Karpas-422 (cell line): ENCODE measurements around the gene CTNND2. TPM values are rescaled to one million over a fixed set of nuclear protein-coding genes. Genes with fewer than 3 reads are reported as not detected.

Experiments
- DNase-seq: peaks from one replicate; pipeline ENCODE4 v3.0.0-alpha.2; 2015
- H2AFZ ChIP-seq: fragments of 200-600 bp; sonication (generic); 2 replicates; pipeline ENCODE4 v1.6.1; 2014; ENCODE audit warnings: antibody characterized with exemption, low read length, mixed read lengths
- H3K27ac ChIP-seq: fragments of 200-600 bp; sonication (generic); 2 replicates; pipeline ENCODE4 v1.5.1; 2014; ENCODE audit warnings: mild to moderate bottlenecking, low read length, moderate library complexity
- H3K27me3 ChIP-seq: fragments of 200-600 bp; sonication (generic); 2 replicates; pipeline ENCODE4 v1.6.1; 2014; ENCODE audit warnings: low read length, mixed read lengths
- H3K36me3 ChIP-seq: fragments of 200-600 bp; sonication (generic); 2 replicates; pipeline ENCODE4 v1.6.1; 2014; ENCODE audit warnings: low read length, mixed read lengths; ENCODE audit not compliant: insufficient read depth
- H3K4me1 ChIP-seq: fragments of 200-600 bp; sonication (generic); 2 replicates; pipeline ENCODE4 v1.6.1; 2014; ENCODE audit warnings: mild to moderate bottlenecking, low read length, mixed read lengths
- H3K4me2 ChIP-seq: fragments of 200-600 bp; sonication (generic); 2 replicates; pipeline ENCODE4 v1.6.1; 2014; ENCODE audit warnings: low read length, low read depth, mild to moderate bottlenecking; ENCODE audit not compliant: poor library complexity, severe bottlenecking
- H3K4me3 ChIP-seq: fragments of 200-600 bp; sonication (generic); 2 replicates; pipeline ENCODE4 v1.5.1; 2014; ENCODE audit warnings: mild to moderate bottlenecking, antibody characterized with exemption, low read length, mixed read lengths
- H3K79me2 ChIP-seq: fragments of 200-600 bp; sonication (generic); 2 replicates; pipeline ENCODE4 v1.6.1; 2014; ENCODE audit warnings: mild to moderate bottlenecking, low read length, mixed read lengths
- H3K9ac ChIP-seq: fragments of 200-600 bp; sonication (generic); 2 replicates; pipeline ENCODE4 v1.6.0; 2014; ENCODE audit warnings: low read length
- H3K9me2 ChIP-seq: fragments of 200-600 bp; sonication (generic), shearing (Covaris generic); replicated peaks from 2 replicates; pipeline ENCODE4 v1.6.0; 2014; ENCODE audit warnings: mild to moderate bottlenecking, low read length, moderate library complexity; ENCODE audit not compliant: insufficient read depth
- H3K9me3 ChIP-seq: fragments of 300-700, 200-600 bp; sonication (generic); 2 replicates; pipeline ENCODE4 v1.6.1; 2014; ENCODE audit warnings: low read length, mixed read lengths
- H4K20me1 ChIP-seq: fragments of 200-600 bp; sonication (generic); 2 replicates; pipeline ENCODE4 v1.6.1; 2014; ENCODE audit warnings: mild to moderate bottlenecking, antibody characterized with exemption, low read length, low read depth; ENCODE audit not compliant: insufficient read depth
- total RNA-seq: library from RNA; depleted of rRNA; stranded (reverse); fragments of >200 nt; shearing (Covaris generic); gene quantifications from 2 replicates; pipeline ENCODE4 v1.2.3, GENCODE V29; 2014; ENCODE audit warnings: low replicate concordance

CTNND2 gene
- total RNA-seq, 1 experiment from 2014 or later, result not detected

- Histone ChIP-seq H3K27me3 (no peaks in the 10 kb centered on the region), H3K4me2 (no peak overlapping the region), H3K9me2 (no peaks in the 10 kb centered on the region), H3K36me3 (no peaks in the 10 kb centered on the region), H2AFZ (no peak overlapping the region), H3K4me1 (no peaks in the 10 kb centered on the region), H3K4me3 (no peak overlapping the region), H4K20me1 (no peaks in the 10 kb centered on the region), H3K79me2 (no peaks in the 10 kb centered on the region), H3K9ac (no peak overlapping the region), H3K9me3 (no peaks in the 10 kb centered on the region), H3K27ac (no peak overlapping the region)
- no peak for DNase-seq
Measured at GRCh38 chr5:10936081-10936855, 968.0 kb downstream of the CTNND2 start.

GRCh38 chr5:10935536-10935935 is 968.7 kb downstream of the CTNND2 start:
- no peaks in the 10 kb centered on the region for H3K27me3 ChIP-seq
- no peaks in the 10 kb centered on the region for H4K20me1 ChIP-seq
- DNase-seq, result no peak
- H3K4me3 ChIP-seq, result no peak overlapping the region
- no peak overlapping the region for H3K9ac ChIP-seq
- no peak overlapping the region for H3K4me2 ChIP-seq
- H3K36me3 ChIP-seq, result no peaks in the 10 kb centered on the region
- H3K9me3 ChIP-seq, result no peaks in the 10 kb centered on the region
- no peak overlapping the region for H3K27ac ChIP-seq
- no peaks in the 10 kb centered on the region for H3K4me1 ChIP-seq
- H3K79me2 ChIP-seq, result no peaks in the 10 kb centered on the region
- no peaks in the 10 kb centered on the region for H3K9me2 ChIP-seq
- no peak overlapping the region for H2AFZ ChIP-seq

GRCh38 chr5:10934783-10935355 is 969.4 kb downstream of the CTNND2 start:
- Histone ChIP-seq H3K4me2 (no peak overlapping the region), H3K9me3 (no peaks in the 10 kb centered on the region), H3K9ac (no peak overlapping the region), H3K9me2 (no peaks in the 10 kb centered on the region), H3K79me2 (no peaks in the 10 kb centered on the region), H3K27me3 (no peaks in the 10 kb centered on the region), H3K36me3 (no peaks in the 10 kb centered on the region), H3K27ac (no peak overlapping the region), H3K4me1 (no peaks in the 10 kb centered on the region), H4K20me1 (no peaks in the 10 kb centered on the region), H3K4me3 (no peak overlapping the region), H2AFZ (no peak overlapping the region)
- DNase-seq, result no peak

GRCh38 chr5:10933121-10933520 is 971.1 kb downstream of the CTNND2 start:
- no peak for DNase-seq
- H3K27ac ChIP-seq, result no peak overlapping the region
- no peaks in the 10 kb centered on the region for H4K20me1 ChIP-seq
- H2AFZ ChIP-seq, result no peak overlapping the region
- H3K9me2 ChIP-seq, result no peaks in the 10 kb centered on the region
- H3K79me2 ChIP-seq, result no peaks in the 10 kb centered on the region
- H3K4me2 ChIP-seq, result no peak overlapping the region
- no peaks in the 10 kb centered on the region for H3K27me3 ChIP-seq
- H3K4me3 ChIP-seq, result no peak overlapping the region
- H3K36me3 ChIP-seq, result no peaks in the 10 kb centered on the region
- no peaks in the 10 kb centered on the region for H3K9me3 ChIP-seq
- no peak overlapping the region for H3K9ac ChIP-seq
- no peaks in the 10 kb centered on the region for H3K4me1 ChIP-seq

- Histone ChIP-seq H3K9me2 (no peaks in the 10 kb centered on the region), H4K20me1 (no peaks in the 10 kb centered on the region), H3K9ac (no peak overlapping the region), H2AFZ (no peak overlapping the region), H3K27ac (no peak overlapping the region), H3K36me3 (no peaks in the 10 kb centered on the region), H3K9me3 (no peaks in the 10 kb centered on the region), H3K4me1 (no peaks in the 10 kb centered on the region), H3K79me2 (no peaks in the 10 kb centered on the region), H3K4me2 (no peak overlapping the region), H3K27me3 (no peaks in the 10 kb centered on the region), H3K4me3 (no peak overlapping the region)
- DNase-seq, result no peak
Measured at GRCh38 chr5:10932426-10932825, 971.8 kb downstream of the CTNND2 start.

- Histone ChIP-seq H3K9ac (no peak overlapping the region), H3K27me3 (no peaks in the 10 kb centered on the region)
Measured at GRCh38 chr5:10927608-10928007, 976.6 kb downstream of the CTNND2 start.

GRCh38 chr5:10923310-10923709 is 980.9 kb downstream of the CTNND2 start:
- Histone ChIP-seq H3K27ac (no peak overlapping the region), H3K36me3 (no peaks in the 10 kb centered on the region), H3K79me2 (no peaks in the 10 kb centered on the region), H3K27me3 (no peaks in the 10 kb centered on the region), H4K20me1 (no peaks in the 10 kb centered on the region), H3K9me2 (no peaks in the 10 kb centered on the region), H3K4me2 (no peak overlapping the region), H3K9ac (no peak overlapping the region), H3K9me3 (no peaks in the 10 kb centered on the region), H2AFZ (no peak overlapping the region), H3K4me3 (no peak overlapping the region), H3K4me1 (no peaks in the 10 kb centered on the region)
- no peak for DNase-seq

More at GRCh38 chr5:10927608-10928007, 976.6 kb downstream of the CTNND2 start:
- Histone ChIP-seq H3K9me3 (no peaks in the 10 kb centered on the region), H3K27ac (no peak overlapping the region), H3K9me2 (no peaks in the 10 kb centered on the region), H3K4me3 (no peak overlapping the region), H3K79me2 (no peaks in the 10 kb centered on the region), H4K20me1 (no peaks in the 10 kb centered on the region), H3K36me3 (no peaks in the 10 kb centered on the region), H3K4me1 (no peaks in the 10 kb centered on the region), H3K4me2 (no peak overlapping the region), H2AFZ (no peak overlapping the region)
- DNase-seq, result no peak
